SH-SY5Y (cell line): ENCODE measurements around the gene HOXA10.

Experiments
- GATA2 ChIP-seq: IDR thresholded peaks from 2 replicates; pipeline ENCODE4 v1.6.1; 2011; ENCODE audit warnings: mild to moderate bottlenecking, low read depth, low read length
- GATA3 ChIP-seq: IDR thresholded peaks from 2 replicates; pipeline ENCODE4 v1.6.1; 2011; ENCODE audit warnings: low read depth, mild to moderate bottlenecking, low read length, moderate library complexity

DNA sequence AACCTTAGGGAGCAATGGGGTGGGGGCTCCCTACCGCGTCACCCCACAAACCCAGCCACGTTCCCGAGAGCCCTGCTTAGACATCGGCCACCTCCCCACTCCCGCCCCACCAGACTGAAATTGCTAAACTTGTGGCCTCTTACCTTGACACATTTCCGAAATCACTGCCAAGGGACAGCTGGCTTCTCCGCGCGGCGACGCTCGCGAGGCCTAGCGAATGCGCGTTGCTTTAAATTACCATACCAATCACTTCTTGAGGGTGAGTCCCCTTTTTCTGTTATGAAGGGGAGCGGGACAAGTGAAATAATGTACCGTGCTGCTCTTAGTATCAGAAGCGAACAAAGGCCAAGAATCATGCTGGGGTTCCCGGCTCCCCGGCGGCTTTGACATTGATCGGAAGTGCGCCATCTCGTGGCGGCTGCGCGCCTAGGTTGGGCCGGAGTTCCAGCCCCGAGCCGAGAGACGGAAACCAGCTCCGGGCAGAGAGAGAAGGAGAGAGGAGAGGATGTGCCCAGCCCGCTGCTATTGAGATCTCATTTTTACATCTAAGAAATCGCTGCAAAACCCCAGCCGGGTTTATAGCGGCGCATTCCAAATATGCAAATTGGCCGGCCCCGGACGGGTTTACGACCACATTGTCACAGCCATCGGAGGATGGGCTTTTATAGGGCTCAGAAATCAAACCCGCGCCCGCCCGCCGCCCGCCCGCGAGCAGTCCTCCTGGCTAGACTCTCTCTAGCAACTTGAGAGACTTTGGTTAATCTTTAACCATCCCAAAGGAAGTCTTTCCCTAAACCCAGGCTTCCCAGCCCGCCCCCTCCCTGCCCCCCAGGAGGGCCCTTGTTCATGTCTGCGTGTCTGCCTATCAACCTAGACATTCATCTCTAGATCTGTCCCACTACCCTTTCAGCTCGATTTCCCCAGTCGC is 5.6 kb upstream of the HOXA10 start:
- TF ChIP-seq GATA2 (no peak), GATA3 (no peak)
